IMR-90 (cell line): ENCODE results near the gene ME3. TPM values are rescaled to one million over a fixed set of nuclear protein-coding genes. Genes with fewer than 3 reads are reported as not detected.

ENCODE experiments used
- ATAC-seq: fragments of 200-7000 bp; cut with Tn5 transposase; 2 replicates; pipeline ENCODE4 v1.9.1; 2020; ENCODE audit warnings: low read depth, mild to moderate bottlenecking, moderate library complexity
- Bru-seq: library from RNA; stranded (reverse); fragments of 400-500 nt; gene quantifications from one replicate; lab custom pipeline; 2021; lab: Mats Ljungman, UMichigan
- BruChase-seq, 2 experiments: library from RNA; stranded (reverse); fragments of 400-500 nt; gene quantifications; one replicate each; lab custom pipeline; 2021; lab: Mats Ljungman, UMichigan
- BruUV-seq: library from RNA; stranded (reverse); fragments of 400-500 nt; replicated peaks from 2 replicates; lab custom pipeline; 2021; lab: Mats Ljungman, UMichigan
- CTCF ChIA-PET: fragments of 300-600 bp; formaldehyde crosslinking; extraction: SDS; loops from one replicate; lab custom pipeline; 2021; ENCODE audit warnings: antibody characterized with exemption; lab: Yijun Ruan, JAX
- POLR2A ChIA-PET: fragments of 300-600 bp; sonication (Branson Sonifier 250); formaldehyde crosslinking; loops from one replicate; lab custom pipeline; 2022; ENCODE audit warnings: antibody characterized with exemption; ENCODE audit not compliant: unreplicated experiment; lab: Charles Lee
- DNase-seq: peaks from one replicate; pipeline ENCODE4 v3.0.0; 2013
- H2AFZ ChIP-seq: replicated peaks from 2 replicates; pipeline ENCODE3; 2013; ENCODE audit warnings: low read length, mild to moderate bottlenecking; ENCODE audit not compliant: poor library complexity
- H2AK5ac ChIP-seq: 2 replicates; pipeline ENCODE4 v1.6.1; 2013; ENCODE audit warnings: low read depth, low read length, inconsistent platforms
- H2AK9ac ChIP-seq: replicated peaks from 2 replicates; pipeline ENCODE3; 2013; ENCODE audit warnings: mild to moderate bottlenecking, low read depth, low read length, moderate library complexity; ENCODE audit not compliant: poor library complexity
- H2BK120ac ChIP-seq: 2 replicates; pipeline ENCODE4 v1.6.1; 2013; ENCODE audit warnings: low read depth, low read length, inconsistent platforms
- H2BK15ac ChIP-seq: 3 replicates; pipeline ENCODE4 v1.6.1; 2013; ENCODE audit warnings: low read depth, low read length, inconsistent platforms
- H2BK20ac ChIP-seq: 2 replicates; pipeline ENCODE4 v1.6.1; 2013; ENCODE audit warnings: low read depth, mild to moderate bottlenecking, inconsistent platforms, low read length, moderate library complexity
- H2BK5ac ChIP-seq: 2 replicates; pipeline ENCODE4 v1.6.1; 2013; ENCODE audit warnings: mild to moderate bottlenecking, low read depth, low read length, inconsistent platforms; ENCODE audit not compliant: poor library complexity, severe bottlenecking
- H3K14ac ChIP-seq: replicated peaks from 2 replicates; pipeline ENCODE4 v1.6.1; 2013; ENCODE audit warnings: low read depth, low read length, inconsistent platforms
- H3K18ac ChIP-seq: 2 replicates; pipeline ENCODE4 v1.6.1; 2013; ENCODE audit warnings: low read depth, low read length, control low read depth
- H3K23ac ChIP-seq: 2 replicates; pipeline ENCODE4 v1.6.1; 2013; ENCODE audit warnings: low read depth, low read length, inconsistent platforms
- H3K27ac ChIP-seq: 2 replicates; pipeline ENCODE4 v1.5.1; 2013; ENCODE audit warnings: mild to moderate bottlenecking, control low read depth, low read length; ENCODE audit not compliant: insufficient read depth
- H3K27me3 ChIP-seq: 2 replicates; pipeline ENCODE4 v1.6.1; 2013; ENCODE audit warnings: low read length; ENCODE audit not compliant: control insufficient read depth, insufficient read depth
- H3K36me3 ChIP-seq: 2 replicates; pipeline ENCODE4 v1.6.1; 2013; ENCODE audit warnings: low read length, mixed read lengths; ENCODE audit not compliant: control insufficient read depth, insufficient read depth
- H3K4ac ChIP-seq: 2 replicates; pipeline ENCODE4 v1.6.1; 2013; ENCODE audit warnings: low read depth, low read length, inconsistent platforms
- H3K4me1 ChIP-seq: 2 replicates; pipeline ENCODE4 v1.6.1; 2013; ENCODE audit warnings: low read length, mixed read lengths; ENCODE audit not compliant: control insufficient read depth, insufficient read depth
- H3K4me2 ChIP-seq: 2 replicates; pipeline ENCODE4 v1.6.1; 2013; ENCODE audit warnings: low read depth, mild to moderate bottlenecking, control low read depth, low read length, moderate library complexity
- H3K4me3 ChIP-seq: 2 replicates; pipeline ENCODE4 v1.5.1; 2013; ENCODE audit warnings: low read depth, mild to moderate bottlenecking, control low read depth, low read length, moderate library complexity; ENCODE audit not compliant: insufficient read depth
- H3K56ac ChIP-seq: 2 replicates; pipeline ENCODE4 v1.6.1; 2013; ENCODE audit warnings: low read length, inconsistent platforms; ENCODE audit not compliant: insufficient read depth; ENCODE audit errors: extremely low read depth
- H3K79me1 ChIP-seq, 2 experiments: 2 replicates each; pipeline ENCODE4 v1.6.1; 2013; ENCODE audit warnings: low read length in 2 of 2, inconsistent platforms in 1 of 2, low read depth in 1 of 2
- H3K9ac ChIP-seq: 2 replicates; pipeline ENCODE4 v1.6.1; 2013; ENCODE audit warnings: low read depth, low read length, control low read depth
- H3K9me1 ChIP-seq: 2 replicates; pipeline ENCODE4 v1.6.1; 2013; ENCODE audit warnings: low read length, inconsistent platforms; ENCODE audit not compliant: insufficient read depth
- H3K9me3 ChIP-seq: 2 replicates; pipeline ENCODE4 v1.6.1; 2013; ENCODE audit warnings: low read length; ENCODE audit not compliant: control insufficient read depth, insufficient read depth
- H4K20me1 ChIP-seq: 2 replicates; pipeline ENCODE4 v1.6.1; 2013; ENCODE audit warnings: low read length, inconsistent platforms; ENCODE audit not compliant: insufficient read depth
- H4K5ac ChIP-seq: 2 replicates; pipeline ENCODE4 v1.6.1; 2013; ENCODE audit warnings: mild to moderate bottlenecking, low read depth, low read length, control low read depth
- H4K8ac ChIP-seq, 2 experiments: 2 replicates each; pipeline ENCODE4 v1.6.1; 2013; ENCODE audit warnings: low read depth in 2 of 2, low read length in 2 of 2, control low read depth in 1 of 2, inconsistent platforms in 1 of 2
- H4K91ac ChIP-seq: 2 replicates; pipeline ENCODE4 v1.6.1; 2013; ENCODE audit warnings: low read depth, low read length, inconsistent platforms; ENCODE audit not compliant: insufficient read depth
- MXI1 ChIP-seq: IDR thresholded peaks from 2 replicates; pipeline ENCODE4 v1.6.1; 2012; ENCODE audit warnings: low read depth, mild to moderate bottlenecking, low read length, moderate library complexity, borderline replicate concordance
- POLR2A ChIP-seq: IDR thresholded peaks from 2 replicates; pipeline ENCODE4 v1.6.1; 2012; ENCODE audit warnings: mild to moderate bottlenecking, low read depth, low read length
- RAD21 ChIP-seq: IDR thresholded peaks from 2 replicates; pipeline ENCODE4 v1.6.1; 2012; ENCODE audit warnings: low read length, improper control_type of control experiment
- WGBS, 2 experiments: methylation state at CpG; one replicate each; pipeline versions ENCODE4 v1.1.5 to v1.1.7; 2013; ENCODE audit warnings: missing lambda C conversion rate in 2 of 2; ENCODE audit not compliant: insufficient read length in 1 of 2; ENCODE audit errors: extremely low coverage in 2 of 2; 5-methylcytosine and 5-hydroxymethylcytosine counted together
- dilution Hi-C: fragments of 300-500 bp; cut with HindIII; formaldehyde crosslinking; loops from one replicate; pipeline ENCODE4 v1.14.3; 2018; ENCODE audit warnings: low sequenced_read_pairs; ENCODE audit not compliant: unreplicated experiment
- in situ Hi-C: fragments of 300-500 bp; cut with MboI; formaldehyde crosslinking; loops from 3 replicates; pipeline ENCODE4 v1.14.3; 2019; ENCODE audit warnings: low sequenced_read_pairs, inconsistent platforms, mixed read lengths
- intact Hi-C: fragments of 100-400 bp; cut with micrococcal nuclease; formaldehyde crosslinking; loops from 2 replicates; pipeline ENCODE4 v1.10.0; 2022
- long read RNA-seq: library from polyadenylated mRNA; unstranded; transcript quantifications from one replicate; pipeline ENCODE4 v2.0.0, GENCODE V29; 2021; ENCODE audit not compliant: unreplicated experiment
- polyA plus RNA-seq, 3 experiments: library from polyadenylated mRNA; depleted of rRNA; stranded (reverse); fragments of >200 nt; gene quantifications; 2 replicates each; pipeline ENCODE4 v1.2.3, GENCODE V29; 2012; ENCODE audit warnings: low replicate concordance in 1 of 3
- total RNA-seq: library from RNA; depleted of rRNA; stranded (reverse); fragments of >200 nt; gene quantifications from 2 replicates; pipeline ENCODE4 v1.2.3, GENCODE V29; 2012; rRNA removed

The ME3 gene
- total RNA-seq (9.0 and 9.2 TPM in 2 replicates), polyA plus RNA-seq (2012; rRNA removed) (7.8 and 10.1 TPM in 2 replicates), Bru-seq, nascent RNA (percentile 51 among the genes with signal in this experiment), BruChase-seq, experiment 1, labeled RNA remaining after a 6-hour chase (percentile 39 among the genes with signal in this experiment), BruChase-seq, experiment 2, labeled RNA remaining after a 2-hour chase (percentile 43 among the genes with signal in this experiment)
- polyA plus RNA-seq (2012; cell fraction: cytosol; rRNA removed) = 2.9 and 5.5 TPM in 2 replicates
- polyA plus RNA-seq (2012; cell fraction: nucleus; rRNA removed; ENCODE audit: low replicate concordance) = 39.5 and 39.7 TPM in 2 replicates
- long read RNA-seq, partial matches to known transcripts = 1 of 10 reads
- long read RNA-seq, other reads (novel, unspliced or antisense) = 5 of 10 reads

DNA sequence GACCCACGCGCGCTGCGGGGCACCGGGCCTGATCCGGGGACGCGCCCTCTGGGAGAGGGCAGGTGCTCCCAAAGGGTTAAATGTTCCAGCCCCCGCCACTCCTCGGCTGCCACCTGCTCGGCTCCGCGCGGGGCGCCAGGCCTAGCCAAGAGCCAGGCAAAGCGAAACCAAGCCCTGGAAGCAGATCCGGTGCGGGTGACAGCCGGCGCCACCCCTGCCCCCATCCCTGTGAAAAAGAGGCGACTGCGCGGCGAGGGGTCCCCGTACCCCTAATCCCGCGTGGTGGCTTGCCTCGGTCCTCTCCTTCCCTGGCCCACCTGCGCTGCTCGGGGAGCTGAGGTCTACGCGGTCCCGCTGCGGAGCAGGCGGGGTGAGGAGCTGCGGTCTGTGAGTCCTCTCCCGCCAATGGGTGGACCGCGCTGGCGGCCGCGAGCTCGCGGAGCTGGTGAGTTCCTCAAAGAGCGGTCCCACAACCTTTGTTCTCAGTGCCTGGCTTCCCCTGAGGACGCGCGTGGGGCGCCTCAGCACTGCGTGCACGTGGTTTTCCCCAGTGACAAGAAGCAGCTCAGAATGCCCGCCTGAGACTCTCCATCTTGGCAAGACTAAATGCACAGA is at the start of gene ME3:
ME3 (minus strand) TSS at position 610 of the 615 bp plus-strand sequence.
- no peaks in the 10 kb centered on the region for H3K27me3 ChIP-seq
- H2BK20ac ChIP-seq = peak within 1 kb of the TSS; percentile 82
- peak within 1 kb of the TSS; percentile 18; the same call in 1 of the 2 replicates for H3K27ac ChIP-seq
- peaks cover 0 to 5% of the 10 kb centered on the region in 2 experiments; a peak in 2 of 4 replicates for H3K79me1 ChIP-seq
- H3K9me1 ChIP-seq = no peaks in the 10 kb centered on the region
- peak within 1 kb of the TSS; percentile 55; the same call in 1 of the 2 replicates for H3K18ac ChIP-seq
- peak within 1 kb of the TSS; percentile 86 for H4K8ac ChIP-seq
- 0 out of 2 replicates have a peak, but pooled peaks have one; percentile 3 for TF ChIP-seq RAD21
- no peak for TF ChIP-seq POLR2A
- TF ChIP-seq MXI1 = peak; percentile 56; the same call in 1 of the 2 replicates
- H3K4me1 ChIP-seq = 0 out of 2 replicates have a peak, but pooled peaks cover 2% of the 10 kb centered on the region
- peak within 1 kb of the TSS; percentile 95 for H2AFZ ChIP-seq
- H2BK120ac ChIP-seq = peak within 1 kb of the TSS; percentile 94
- in situ Hi-C loops (loop anchor here (5.0 kb wide), 1 partner anchor 130 kb away; the partner anchor contains the start of gene PRSS23), intact Hi-C loops (loop anchor here (10.0 kb wide), 1 partner anchor 243 kb away; no protein-coding TSS in a partner anchor), dilution Hi-C loops (no loop called here)
- H3K4me3 ChIP-seq = peak within 1 kb of the TSS; percentile 64
- H3K23ac ChIP-seq = peak within 1 kb of the TSS; percentile 74
- DNase-seq = peak; percentile 44
- no peaks in the 10 kb centered on the region for H3K9me3 ChIP-seq
- peak within 1 kb of the TSS; percentile 62; the same call in 2 of the 3 replicates for H2BK15ac ChIP-seq
- H2AK9ac ChIP-seq = peak within 1 kb of the TSS; percentile 59
- H3K4me2 ChIP-seq = peak within 1 kb of the TSS; percentile 81
- peak within 1 kb of the TSS; percentile 65 for H2AK5ac ChIP-seq
- POLR2A ChIA-PET = no interaction called here
- peak within 1 kb of the TSS; percentile 55 for H2BK5ac ChIP-seq
- H3K36me3 ChIP-seq = no peaks in the 10 kb centered on the region
- no peaks in the 10 kb centered on the region for H4K20me1 ChIP-seq
- BruUV-seq = no TSS peak
- CTCF ChIA-PET = interaction anchor here (0.9 kb wide), 2 partner anchors 64 to 69 kb away, joined by 3 read pairs; no protein-coding TSS in a partner anchor
- 2% methylated on average over 23 of the region's 52 CpGs; no CpG with 5 or more reads in 1 of the 2 experiments for WGBS, 2 experiments
- peak within 1 kb of the TSS; percentile 54 for H3K9ac ChIP-seq
- H3K4ac ChIP-seq = peak within 1 kb of the TSS; percentile 88
- peak; percentile 83 for ATAC-seq
- H4K5ac ChIP-seq = peak within 1 kb of the TSS; percentile 20; the same call in 1 of the 2 replicates
- H3K14ac ChIP-seq = peak within 1 kb of the TSS; percentile 82
- peak within 1 kb of the TSS; percentile 9; the same call in 1 of the 2 replicates for H3K56ac ChIP-seq
- peak within 1 kb of the TSS; percentile 82 for H4K91ac ChIP-seq
